GM12874 (cell line): ENCODE results near the gene RCAN1.

Source experiments
- TF ChIP-seq, protein P1 (sequence below): IDR thresholded peaks from 2 replicates; pipeline ENCODE4 v1.5.1; 2011; ENCODE audit warnings: low read depth, mild to moderate bottlenecking, control low read depth, low read length, moderate library complexity; ENCODE audit not compliant: insufficient read depth

Gene RCAN1

DNA sequence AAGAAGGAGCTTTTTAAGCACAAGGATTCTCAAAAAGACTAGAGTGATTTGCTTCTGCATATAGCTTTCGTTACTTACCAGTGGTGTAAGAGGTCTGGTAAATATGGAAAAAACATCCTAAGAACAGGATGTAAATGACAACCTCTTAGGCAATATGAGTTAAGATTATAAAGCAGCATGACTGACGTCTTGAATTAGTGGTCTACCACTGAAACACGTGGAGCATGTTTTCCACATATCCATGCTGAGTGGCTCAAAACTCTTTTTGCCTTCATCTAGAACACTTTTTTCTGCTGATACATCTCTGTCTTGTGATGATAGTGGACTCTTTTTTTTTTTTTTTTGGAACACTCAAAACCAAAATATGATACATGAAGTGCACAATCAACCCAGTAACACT lies 44.6 kb downstream of the RCAN1 start:
- TF ChIP-seq, protein P1, sequence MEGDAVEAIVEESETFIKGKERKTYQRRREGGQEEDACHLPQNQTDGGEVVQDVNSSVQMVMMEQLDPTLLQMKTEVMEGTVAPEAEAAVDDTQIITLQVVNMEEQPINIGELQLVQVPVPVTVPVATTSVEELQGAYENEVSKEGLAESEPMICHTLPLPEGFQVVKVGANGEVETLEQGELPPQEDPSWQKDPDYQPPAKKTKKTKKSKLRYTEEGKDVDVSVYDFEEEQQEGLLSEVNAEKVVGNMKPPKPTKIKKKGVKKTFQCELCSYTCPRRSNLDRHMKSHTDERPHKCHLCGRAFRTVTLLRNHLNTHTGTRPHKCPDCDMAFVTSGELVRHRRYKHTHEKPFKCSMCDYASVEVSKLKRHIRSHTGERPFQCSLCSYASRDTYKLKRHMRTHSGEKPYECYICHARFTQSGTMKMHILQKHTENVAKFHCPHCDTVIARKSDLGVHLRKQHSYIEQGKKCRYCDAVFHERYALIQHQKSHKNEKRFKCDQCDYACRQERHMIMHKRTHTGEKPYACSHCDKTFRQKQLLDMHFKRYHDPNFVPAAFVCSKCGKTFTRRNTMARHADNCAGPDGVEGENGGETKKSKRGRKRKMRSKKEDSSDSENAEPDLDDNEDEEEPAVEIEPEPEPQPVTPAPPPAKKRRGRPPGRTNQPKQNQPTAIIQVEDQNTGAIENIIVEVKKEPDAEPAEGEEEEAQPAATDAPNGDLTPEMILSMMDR = no peak

DNA sequence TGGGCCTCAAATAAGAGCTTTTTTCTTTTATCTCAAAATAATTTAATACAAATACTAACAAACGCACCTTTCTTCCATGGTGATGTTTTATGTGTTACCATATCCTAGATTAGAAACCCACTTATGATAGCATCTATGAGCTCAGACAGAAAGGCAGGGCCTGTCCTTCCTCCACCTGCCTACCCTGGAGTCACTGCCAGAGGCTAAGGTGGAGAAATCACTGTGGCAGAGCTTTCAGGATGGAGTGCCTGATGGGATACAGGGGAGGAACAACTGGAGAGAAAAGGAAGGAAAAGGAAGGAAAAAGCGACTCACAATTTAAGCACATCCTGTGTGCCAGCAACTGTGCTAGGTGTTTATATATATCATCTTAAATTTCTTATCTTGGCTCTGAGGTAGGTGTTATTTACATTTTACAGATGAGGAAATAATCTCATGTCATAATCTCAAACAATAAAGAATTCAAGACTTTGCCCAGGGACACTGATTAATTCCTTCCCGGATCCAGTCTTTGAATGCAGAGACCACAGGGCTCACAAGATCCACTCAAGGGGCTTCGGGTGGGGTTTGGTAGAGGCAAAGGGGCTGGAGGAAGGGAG lies 45.4 kb downstream of the RCAN1 start:
- TF ChIP-seq, protein P1 = no peak

DNA sequence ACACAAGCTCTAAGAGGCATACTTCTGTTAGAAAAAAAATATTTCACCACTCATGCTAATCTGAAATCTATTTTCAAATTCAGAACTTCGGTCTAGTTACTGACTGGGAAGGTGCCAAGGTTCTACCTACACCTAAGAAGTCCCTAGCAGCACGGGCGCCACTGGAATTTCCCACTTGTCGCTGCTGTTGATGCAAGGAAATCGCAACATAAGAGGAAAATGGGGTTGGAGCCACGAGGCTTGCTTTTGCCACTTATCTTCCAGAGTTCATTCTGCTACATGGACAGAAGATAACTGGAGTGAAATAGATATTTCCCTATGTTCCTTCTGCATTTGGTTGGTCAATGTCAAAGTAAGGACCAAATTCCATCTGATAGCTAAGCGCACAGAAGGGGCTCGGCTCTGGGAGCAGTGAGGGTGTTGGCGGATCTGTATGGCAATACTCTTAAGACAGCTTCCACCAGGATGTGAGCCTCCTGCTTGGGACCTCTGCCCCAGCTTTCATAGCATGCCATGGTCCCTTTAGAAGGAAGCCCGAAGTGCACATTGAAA lies 47.2 kb downstream of the RCAN1 start:
- TF ChIP-seq, protein P1 = no peak

DNA sequence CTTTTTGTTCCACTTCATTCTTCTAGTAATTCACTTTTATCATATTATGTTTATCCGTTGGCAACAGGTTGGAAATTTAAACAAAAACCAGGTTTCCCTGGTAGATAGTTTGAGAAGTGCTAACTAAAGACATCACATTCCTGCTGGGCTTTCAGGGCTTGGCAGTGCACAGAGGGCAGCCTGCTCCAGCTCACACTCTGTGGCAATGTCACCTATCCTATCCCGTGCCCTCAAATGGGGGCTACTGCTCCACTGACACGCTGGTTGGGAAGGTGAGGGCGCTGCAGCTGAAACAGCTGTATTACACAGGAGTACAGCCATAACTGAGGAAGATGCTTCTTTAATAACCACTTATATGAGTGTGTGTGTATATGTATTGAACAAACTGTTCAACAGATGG lies 49.7 kb downstream of the RCAN1 start:
- TF ChIP-seq, protein P1 = no peak

DNA sequence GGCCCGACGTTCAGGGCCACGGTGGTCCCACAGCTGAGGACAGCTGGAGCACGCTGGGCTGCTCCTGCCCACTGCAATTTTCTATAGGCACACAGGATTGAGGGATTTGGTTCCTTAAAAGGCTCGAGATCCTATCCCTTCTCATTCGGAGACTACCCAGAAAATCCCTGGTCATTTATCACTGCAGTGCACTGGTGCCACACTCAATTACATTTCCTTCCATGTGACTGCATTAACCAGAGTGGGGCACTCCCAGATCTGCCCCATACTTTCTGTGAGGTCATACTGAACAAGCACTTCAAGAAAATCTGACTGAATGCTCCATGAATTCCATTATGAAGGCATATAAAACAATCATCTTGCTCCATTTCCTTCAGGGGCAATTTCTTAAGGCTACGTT lies 53.1 kb downstream of the RCAN1 start:
- TF ChIP-seq, protein P1 = no peak

DNA sequence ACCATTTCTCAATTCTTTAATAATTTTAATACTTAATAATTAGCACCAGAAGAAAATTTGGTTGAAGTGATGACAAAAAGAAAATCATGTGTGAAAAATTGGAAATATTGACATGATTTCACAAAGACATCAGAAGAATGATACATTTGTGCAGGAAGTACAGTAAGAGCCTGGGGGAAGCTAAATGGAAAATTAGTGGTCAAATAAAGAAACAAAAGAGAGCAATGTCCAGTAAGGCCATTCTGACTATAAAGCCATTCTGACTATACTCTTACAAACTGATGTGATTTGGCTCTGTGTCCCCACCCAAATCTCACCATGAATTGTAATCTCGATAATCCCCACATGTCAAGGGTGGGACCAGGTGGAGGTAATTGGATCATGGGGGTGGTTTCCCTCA lies 54.3 kb downstream of the RCAN1 start:
- TF ChIP-seq, protein P1 = no peak

DNA sequence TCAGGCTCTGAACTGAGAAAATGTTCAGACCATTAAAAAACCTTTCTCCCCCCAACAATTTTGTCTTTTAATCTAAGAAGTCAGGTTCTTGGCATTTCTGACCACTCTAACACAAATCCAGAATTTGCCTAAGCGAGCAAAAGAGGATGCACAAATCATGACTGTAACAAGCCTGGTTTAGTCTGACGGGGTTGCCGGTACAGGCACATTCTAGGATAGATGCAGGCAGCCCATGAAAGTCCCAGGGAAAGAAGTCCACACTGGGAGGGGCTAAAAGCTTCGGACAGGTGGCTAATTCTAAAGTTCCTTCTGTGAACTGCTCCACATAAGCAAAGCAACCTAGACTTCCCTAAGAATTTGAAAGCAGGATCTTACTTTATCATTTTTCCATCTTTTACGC lies 54.9 kb downstream of the RCAN1 start:
- TF ChIP-seq, protein P1 = no peak
